NCI-H226 (cell line): ENCODE data around the gene TMEM59.
"Not testable (repeated sequence)": the region's sequence is repeated elsewhere in the genome, so short reads cannot be mapped to it uniquely, and the experiment has no call there.

Experiments used
- DNase-seq: peaks from one replicate; pipeline ENCODE4 v3.0.0-alpha.2; 2015

Gene TMEM59

GRCh38 chr1:54052431-54052933, 522 bp downstream of the TMEM59 start:
- DNase-seq: peak; percentile 23

GRCh38 chr1:54051933-54052430, 1.0 kb downstream of the TMEM59 start:
- DNase-seq: no peak

GRCh38 chr1:54050435-54050834, 2.6 kb downstream of the TMEM59 start:
- not testable (repeated sequence) for DNase-seq

GRCh38 chr1:54047384-54048305, 5.4 kb downstream of the TMEM59 start:
- no peak for DNase-seq

GRCh38 chr1:54046671-54047383, 6.2 kb downstream of the TMEM59 start:
- DNase-seq: no peak

- no peak for DNase-seq
These were observed 7.5 kb downstream of the TMEM59 start for GRCh38 chr1:54045496-54045895.

- no peak for DNase-seq
These were observed 11.2 kb downstream of the TMEM59 start for GRCh38 chr1:54041806-54042205.

- no peak for DNase-seq
These were observed 15.5 kb downstream of the TMEM59 start for GRCh38 chr1:54037476-54037875.

GRCh38 chr1:54028306-54029251, 24.4 kb downstream of the TMEM59 start:
- DNase-seq: no peak

- DNase-seq: no peak
These were observed 25.2 kb downstream of the TMEM59 start for GRCh38 chr1:54027848-54028247.

- not testable (repeated sequence) for DNase-seq
These were observed 28.2 kb downstream of the TMEM59 start for GRCh38 chr1:54024811-54025210.

GRCh38 chr1:54024358-54024757, 28.6 kb downstream of the TMEM59 start:
- no peak for DNase-seq

- not testable (repeated sequence) for DNase-seq
These were observed 33.3 kb downstream of the TMEM59 start for GRCh38 chr1:54019562-54020176.

- no peak for DNase-seq
These were observed 34.4 kb downstream of the TMEM59 start for GRCh38 chr1:54018635-54019034.

- no peak for DNase-seq
These were observed 35.0 kb downstream of the TMEM59 start, which contains the start of gene LDLRAD1 for GRCh38 chr1:54017979-54018378. Gene LDLRAD1, minus strand, starts transcription at chr1:54018186. Its CDS starts 74 bp downstream, at chr1:54018112.

- DNase-seq: peak; percentile 70
These were observed 36.4 kb downstream of the TMEM59 start for GRCh38 chr1:54016343-54017282.

GRCh38 chr1:54014009-54014629, 38.9 kb downstream of the TMEM59 start:
- no peak for DNase-seq

GRCh38 chr1:54013393-54014008, 39.5 kb downstream of the TMEM59 start:
- no peak for DNase-seq

GRCh38 chr1:54012863-54013262, 40.1 kb downstream of the TMEM59 start:
- no peak for DNase-seq

GRCh38 chr1:54012008-54012325, 41.0 kb downstream of the TMEM59 start:
- DNase-seq: no peak
